ENCODE results near the gene TNPO2. TPM values are rescaled to one million over a fixed set of nuclear protein-coding genes. Genes with fewer than 3 reads are reported as not detected.
"Not testable (repeated sequence)": the region's sequence is repeated elsewhere in the genome, so short reads cannot be mapped to it uniquely, and the experiment has no call there.

The TNPO2 gene
- total RNA-seq, 1 donor from 2014 or later: 163 TPM

DNA sequence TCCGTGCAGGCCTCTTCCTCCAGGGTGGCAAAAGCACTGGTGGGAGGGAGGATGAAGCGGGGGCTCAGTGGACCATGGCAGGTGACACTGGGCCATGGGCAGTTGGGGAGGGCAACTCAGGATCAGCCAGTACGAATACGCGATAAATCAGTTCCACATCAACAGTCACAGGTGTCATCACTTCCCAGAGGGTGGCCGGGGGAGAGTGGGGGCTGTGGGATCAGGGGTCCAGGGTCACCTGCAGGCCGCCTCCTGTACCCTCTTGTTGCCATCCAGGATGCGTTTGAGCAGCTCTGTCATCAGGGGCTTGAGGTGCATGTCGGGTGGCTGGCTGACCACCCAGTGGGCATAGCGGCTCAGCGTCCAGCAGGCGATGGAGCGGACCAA, 17.4 kb downstream of the TNPO2 start:
- Mint-ChIP-seq H3K27ac (no peak overlapping the region), H3K9me3 (no peaks in the 10 kb centered on the region), H3K4me1 (no peaks in the 10 kb centered on the region), H3K4me3 (no peak overlapping the region), H3K36me3 (ENCODE audit: low read depth) (peaks cover 61% of the 10 kb centered on the region), H3K27me3 (no peaks in the 10 kb centered on the region)
- intact Hi-C loops (cut with micrococcal nuclease): no loop called here
- DNase-seq: no peak

DNA sequence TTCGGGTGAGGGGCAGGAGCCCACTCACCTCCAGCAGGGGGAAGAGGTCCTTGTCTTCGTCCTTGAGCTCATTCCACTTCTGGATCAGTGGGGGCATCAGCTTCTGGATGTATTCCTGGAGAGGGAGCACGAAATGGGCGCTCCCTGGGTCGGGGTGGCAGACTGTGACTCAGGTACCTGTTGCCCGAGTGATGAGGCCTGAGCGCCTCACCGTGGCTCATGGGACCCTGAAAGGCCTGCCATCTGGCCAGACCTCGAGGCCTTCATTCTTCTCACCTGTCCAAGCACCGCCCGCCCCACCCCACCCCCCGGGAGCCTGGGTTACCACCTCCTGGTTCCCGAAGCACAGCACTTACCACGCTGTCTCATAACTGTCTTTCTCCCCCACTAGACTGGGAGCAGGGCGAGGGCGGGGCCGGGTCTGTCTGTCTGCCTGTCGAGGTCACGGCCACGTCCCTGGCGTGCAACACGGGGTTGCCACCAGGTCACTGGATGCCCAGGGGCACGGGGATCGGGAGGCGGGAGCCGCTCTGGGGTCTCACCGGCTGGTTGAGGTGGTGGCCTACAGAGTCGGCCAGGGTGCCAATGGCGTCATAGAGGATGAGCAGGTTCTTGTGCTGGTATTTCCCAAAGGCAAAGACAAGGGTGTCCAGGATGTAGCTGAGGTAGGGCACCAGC, 17.9 kb downstream of the TNPO2 start:
- intact Hi-C loops (cut with micrococcal nuclease): no loop called here
- no peak overlapping the region for H3K27ac Mint-ChIP-seq

DNA sequence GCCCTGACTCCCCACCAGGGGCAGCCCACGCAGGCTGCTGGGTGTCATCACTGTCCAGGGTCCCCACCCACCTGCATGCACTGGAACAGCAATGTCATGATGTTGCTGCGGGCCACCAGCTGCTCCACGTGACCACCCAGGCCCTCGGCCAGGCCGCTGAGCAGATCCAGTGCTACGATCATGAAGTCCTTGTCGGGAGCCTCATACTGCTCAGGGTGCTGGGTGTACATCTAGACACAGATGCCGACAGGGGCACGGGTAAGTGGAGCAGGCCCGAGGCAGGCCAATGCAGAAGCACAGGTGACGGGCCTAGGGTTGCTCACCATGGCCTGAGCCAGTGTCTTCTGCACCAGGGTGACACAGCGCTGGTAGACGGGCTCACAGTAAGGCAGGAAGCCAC, 18.6 kb downstream of the TNPO2 start:
- no peak for DNase-seq
- intact Hi-C loops (cut with micrococcal nuclease): no loop called here
- H3K27me3 Mint-ChIP-seq: no peaks in the 10 kb centered on the region
- peaks cover 59% of the 10 kb centered on the region for H3K36me3 Mint-ChIP-seq (ENCODE audit: low read depth)
- no peak overlapping the region for H3K4me3 Mint-ChIP-seq
- no peaks in the 10 kb centered on the region for H3K9me3 Mint-ChIP-seq
- no peaks in the 10 kb centered on the region for H3K4me1 Mint-ChIP-seq
- H3K27ac Mint-ChIP-seq: no peak overlapping the region

More for the DNA sequence above, 17.9 kb downstream of the TNPO2 start:
- DNase-seq: no peak
- Mint-ChIP-seq H3K27me3 (no peaks in the 10 kb centered on the region), H3K4me3 (no peak overlapping the region), H3K36me3 (ENCODE audit: low read depth) (peaks cover 63% of the 10 kb centered on the region), H3K4me1 (no peaks in the 10 kb centered on the region), H3K9me3 (no peaks in the 10 kb centered on the region)

DNA sequence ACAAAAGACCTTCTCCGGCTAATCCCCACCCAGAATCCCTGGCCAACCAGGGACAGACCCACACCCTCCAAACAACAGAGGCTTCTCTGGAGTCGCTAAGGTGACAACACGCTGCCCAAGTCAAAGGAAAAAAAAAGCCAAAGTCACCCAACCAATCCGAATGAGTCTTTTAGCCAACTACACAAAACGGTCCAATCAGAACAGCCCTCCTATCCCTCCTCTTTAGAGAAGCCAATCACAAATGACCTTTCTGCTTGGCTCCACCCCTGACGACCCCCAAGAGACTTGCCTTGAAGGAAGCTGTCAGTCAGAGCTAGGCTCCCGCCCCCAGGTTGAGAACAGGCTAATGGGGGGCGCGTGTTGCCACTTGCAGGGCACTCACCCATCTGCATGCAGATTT, 20.7 kb downstream of the TNPO2 start:
- Mint-ChIP-seq H3K27me3 (no peaks in the 10 kb centered on the region), H3K36me3 (ENCODE audit: low read depth) (peaks cover 58% of the 10 kb centered on the region), H3K27ac (no peak overlapping the region), H3K4me1 (peaks cover 2% of the 10 kb centered on the region), H3K9me3 (no peaks in the 10 kb centered on the region), H3K4me3 (no peak overlapping the region)
- intact Hi-C loops (cut with micrococcal nuclease): no loop called here
- peak; percentile 68 for DNase-seq

DNA sequence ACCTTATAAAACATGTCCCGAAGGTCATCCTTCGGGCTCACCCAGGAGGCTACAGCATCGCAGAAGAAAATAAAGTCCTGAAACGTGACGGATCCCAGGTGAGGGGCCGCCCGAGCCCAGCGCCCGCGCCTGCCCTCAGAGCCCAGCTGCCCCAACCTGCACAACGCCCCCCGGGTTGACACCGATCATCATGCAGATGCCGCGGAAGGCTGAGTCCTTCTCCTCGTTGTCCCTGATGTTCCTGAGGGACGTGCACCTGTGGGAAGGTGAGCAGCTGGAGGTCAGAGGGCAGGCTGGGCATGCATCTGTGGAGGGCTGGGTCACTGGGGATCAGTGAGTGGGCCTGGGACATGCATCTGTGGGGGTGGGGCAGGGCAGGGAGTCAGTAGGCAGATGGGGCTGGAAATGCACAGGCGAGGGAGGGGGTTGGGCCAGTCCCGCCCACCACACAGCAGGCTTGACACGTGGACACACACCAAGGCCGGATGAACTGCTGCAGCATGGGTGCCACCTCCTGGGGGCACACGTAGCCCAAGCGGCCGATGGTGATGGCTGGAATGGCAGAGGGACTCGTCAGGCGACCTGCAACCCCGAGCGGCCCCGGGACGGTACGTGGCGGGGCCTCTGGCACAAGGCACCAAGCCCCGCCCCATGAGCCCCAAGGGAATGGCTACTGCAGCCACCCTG, 22.0 kb downstream of the TNPO2 start:
- Mint-ChIP-seq H3K4me1 (peaks cover 4% of the 10 kb centered on the region), H3K27ac (no peak overlapping the region), H3K4me3 (no peak overlapping the region), H3K9me3 (no peaks in the 10 kb centered on the region), H3K36me3 (ENCODE audit: low read depth) (peaks cover 58% of the 10 kb centered on the region), H3K27me3 (no peaks in the 10 kb centered on the region)
- intact Hi-C loops (cut with micrococcal nuclease): no loop called here
- DNase-seq: no peak

DNA sequence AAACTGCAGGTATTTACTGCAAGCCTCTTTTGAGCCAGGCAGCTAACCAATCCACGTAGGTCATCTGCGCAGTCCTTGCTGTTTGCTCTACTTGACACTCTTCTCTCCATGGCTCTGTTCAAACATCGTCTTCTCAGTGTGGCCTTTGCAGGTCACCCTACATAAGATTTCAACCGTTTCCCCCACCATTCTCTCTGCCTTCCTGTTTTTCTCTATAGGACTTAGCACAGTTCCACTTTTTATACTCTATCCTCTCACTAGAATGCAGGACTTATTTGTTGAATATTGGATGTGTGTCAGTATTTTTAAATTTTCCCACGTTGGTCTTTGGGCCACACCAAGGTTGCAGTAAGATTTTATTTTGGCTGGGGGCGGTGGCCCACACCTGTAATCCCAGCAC, 25.6 kb downstream of the TNPO2 start:
- intact Hi-C loops (cut with micrococcal nuclease): no loop called here
- Mint-ChIP-seq H3K27me3 (no peaks in the 10 kb centered on the region), H3K9me3 (no peaks in the 10 kb centered on the region), H3K4me3 (peak overlapping the region; percentile 68), H3K4me1 (peaks cover 8% of the 10 kb centered on the region), H3K36me3 (ENCODE audit: low read depth) (peaks cover 34% of the 10 kb centered on the region), H3K27ac (peak overlapping the region; percentile 67)
- no peak for DNase-seq

DNA sequence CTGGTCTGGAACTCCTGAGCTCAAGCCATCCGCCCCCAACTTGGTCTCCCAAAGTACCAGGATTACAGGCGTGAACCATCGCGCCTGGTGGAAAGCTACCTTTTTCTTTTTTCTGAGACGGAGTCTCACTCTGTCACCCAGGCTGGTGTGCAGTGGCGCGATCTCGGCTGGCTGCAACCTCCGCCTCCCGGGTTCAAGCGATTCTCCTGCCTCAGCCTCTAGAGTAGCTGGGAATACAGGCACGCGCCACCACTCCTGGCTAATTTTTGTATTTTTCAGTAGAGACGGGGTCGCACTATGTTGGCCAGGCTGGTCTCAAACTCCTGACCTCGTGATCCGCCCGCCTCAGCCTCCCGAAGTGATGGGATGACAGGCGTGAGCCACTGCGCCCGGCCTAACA, 26.3 kb downstream of the TNPO2 start:
- H3K4me1 Mint-ChIP-seq, H3K27me3 Mint-ChIP-seq, DNase-seq, H3K9me3 Mint-ChIP-seq: not testable (repeated sequence)
- Mint-ChIP-seq H3K36me3 (ENCODE audit: low read depth) (peaks cover 30% of the 10 kb centered on the region), H3K4me3 (peak overlapping the region; percentile 62), H3K27ac (peak overlapping the region; percentile 15)
- intact Hi-C loops (cut with micrococcal nuclease): loop anchor here (2.0 kb wide), 1 partner anchor 17 kb away; the partner anchor contains the start of gene DHPS

DNA sequence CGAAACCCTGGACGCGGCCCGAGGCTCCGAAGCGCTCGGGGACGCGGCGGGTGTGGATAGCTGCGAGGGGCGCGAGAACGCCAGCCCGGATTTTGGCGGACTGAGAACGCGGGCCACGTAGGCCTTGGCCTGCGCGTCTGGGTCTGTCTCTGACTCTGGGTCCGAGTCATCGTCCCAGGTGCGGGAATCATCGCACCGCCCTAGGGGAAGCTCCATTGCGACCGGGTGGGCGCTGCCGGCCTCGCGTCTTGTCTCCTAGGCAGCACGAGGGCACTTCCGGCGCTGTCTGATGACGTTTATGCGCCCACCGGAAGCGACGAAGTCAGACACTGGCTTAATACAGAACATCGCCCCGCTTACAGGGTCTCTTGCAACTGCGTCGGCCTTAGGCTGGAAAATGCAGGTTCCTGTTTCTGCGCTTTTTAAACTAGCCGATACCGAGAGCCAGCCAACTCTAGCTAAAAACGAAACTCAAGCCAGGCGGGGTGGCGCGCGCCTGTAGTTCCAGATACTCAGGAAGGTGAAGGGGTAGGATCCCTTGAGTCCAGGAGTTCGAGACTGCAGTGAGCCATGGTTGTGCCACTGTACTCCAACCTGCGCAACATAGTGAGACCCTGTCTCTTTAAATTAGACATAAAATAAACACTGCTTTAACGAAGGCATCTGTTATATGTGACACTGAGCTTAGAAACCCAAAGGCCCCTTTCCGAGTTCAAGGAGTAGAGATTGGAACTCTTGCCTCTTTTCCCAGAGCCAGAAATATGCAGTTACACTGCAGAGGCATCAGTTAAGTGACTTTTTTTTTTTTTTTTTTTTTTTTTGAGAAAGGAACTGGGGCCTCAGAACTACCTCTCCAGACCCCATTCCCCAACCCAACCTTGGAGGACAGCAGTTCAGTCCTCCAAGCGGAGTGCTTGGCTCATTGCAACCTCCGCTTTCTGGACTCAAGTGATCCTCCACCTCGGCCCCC, 27.1 kb downstream of the TNPO2 start, which contains the start of gene FBXW9:
TSS of gene FBXW9 (minus strand) at position 266 of the 970 bp plus-strand sequence. CDS start at position 216, 50 bp downstream.
- no peaks in the 10 kb centered on the region for H3K27me3 Mint-ChIP-seq
- intact Hi-C loops (cut with micrococcal nuclease): loop anchor here (2.0 kb wide), 1 partner anchor 16 kb away; the partner anchor contains the start of gene DHPS

DNA sequence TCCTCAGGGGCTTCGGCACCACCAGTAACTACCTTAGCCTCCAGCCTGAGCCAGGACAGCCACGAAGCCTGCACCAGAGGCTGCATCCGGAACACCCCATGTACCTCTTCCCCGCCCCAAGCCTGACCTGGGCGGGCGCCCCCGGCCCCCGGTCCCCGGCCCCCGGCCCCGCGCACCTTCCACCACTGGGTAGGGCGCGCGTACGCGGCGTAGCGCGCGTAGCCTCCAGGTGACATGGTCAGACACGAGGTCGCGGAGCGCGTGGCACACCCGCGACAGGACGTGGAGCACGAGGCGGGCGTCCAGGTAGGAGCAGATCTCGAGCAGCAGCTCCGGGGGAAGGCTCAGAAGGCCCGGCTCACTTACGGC, 27.8 kb downstream of the TNPO2 start:
- Mint-ChIP-seq H3K4me1 (peaks cover 8% of the 10 kb centered on the region), H3K9me3 (no peaks in the 10 kb centered on the region), H3K27me3 (no peaks in the 10 kb centered on the region), H3K36me3 (ENCODE audit: low read depth) (peaks cover 20% of the 10 kb centered on the region), H3K4me3 (peak overlapping the region; percentile 90), H3K27ac (peak overlapping the region; percentile 94)
- DNase-seq: no peak
- intact Hi-C loops (cut with micrococcal nuclease): loop anchor here (2.0 kb wide), 1 partner anchor 15 kb away; the partner anchor contains the start of gene DHPS

More for the DNA sequence above, 27.1 kb downstream of the TNPO2 start, which contains the start of gene FBXW9:
- Mint-ChIP-seq H3K9me3 (no peaks in the 10 kb centered on the region), H3K27ac (peak within 1 kb of the TSS; percentile 94), H3K36me3 (ENCODE audit: low read depth) (peaks cover 27% of the 10 kb centered on the region), H3K4me1 (peaks cover 8% of the 10 kb centered on the region), H3K4me3 (peak within 1 kb of the TSS; percentile 90)
- peak; percentile 99 for DNase-seq

DNA sequence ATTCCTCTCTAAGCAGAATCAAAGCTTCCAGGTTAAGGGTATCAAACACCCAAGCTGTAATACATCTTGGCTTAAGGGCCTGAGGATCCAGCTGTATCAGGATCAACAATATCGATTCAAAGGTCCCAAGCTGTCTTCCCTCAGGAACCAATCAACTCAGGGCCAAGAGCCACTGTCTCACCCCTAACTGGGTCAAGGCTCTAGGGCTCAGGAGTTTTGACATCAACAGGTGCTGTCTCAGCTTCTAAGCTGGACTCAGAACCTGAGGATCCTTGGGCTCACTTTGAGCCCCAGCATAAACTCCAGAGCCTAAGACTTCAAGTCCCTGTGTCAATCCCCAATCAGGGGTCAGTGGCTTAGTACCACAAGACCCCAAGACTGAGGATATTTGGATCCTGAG, 28.2 kb downstream of the TNPO2 start:
- intact Hi-C loops (cut with micrococcal nuclease): no loop called here
- H3K36me3 Mint-ChIP-seq (ENCODE audit: low read depth): peaks cover 16% of the 10 kb centered on the region
- H3K4me1 Mint-ChIP-seq: peaks cover 8% of the 10 kb centered on the region
- peak overlapping the region; percentile 71 for H3K27ac Mint-ChIP-seq
- no peaks in the 10 kb centered on the region for H3K9me3 Mint-ChIP-seq
- no peak for DNase-seq
- H3K4me3 Mint-ChIP-seq: peak overlapping the region; percentile 90
- H3K27me3 Mint-ChIP-seq: no peaks in the 10 kb centered on the region

DNA sequence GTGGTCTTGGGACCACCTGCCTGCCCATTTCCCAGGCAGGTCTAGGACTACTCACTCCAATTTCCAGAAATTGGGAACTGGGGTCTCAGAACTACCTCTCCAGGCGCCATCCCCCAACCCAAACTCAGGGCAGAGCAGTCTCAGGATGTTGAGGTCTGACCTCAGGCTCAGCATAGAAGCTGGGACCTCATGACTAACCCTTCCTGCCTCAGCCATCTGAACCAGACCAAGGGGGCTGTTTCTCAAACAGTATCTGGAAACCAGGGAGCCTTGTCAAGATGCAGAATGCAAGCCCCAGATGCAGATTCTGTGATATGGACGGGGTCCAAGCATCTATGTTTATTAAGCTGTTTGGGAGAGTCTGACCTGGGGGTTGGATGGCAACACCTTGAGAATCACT, 28.6 kb downstream of the TNPO2 start:
- intact Hi-C loops (cut with micrococcal nuclease): no loop called here
- no peaks in the 10 kb centered on the region for H3K9me3 Mint-ChIP-seq
- peak; percentile 66 for DNase-seq
- H3K27me3 Mint-ChIP-seq: no peaks in the 10 kb centered on the region
- peaks cover 14% of the 10 kb centered on the region for H3K36me3 Mint-ChIP-seq (ENCODE audit: low read depth)
- peaks cover 8% of the 10 kb centered on the region for H3K4me1 Mint-ChIP-seq
- H3K4me3 Mint-ChIP-seq: peak overlapping the region; percentile 90
- H3K27ac Mint-ChIP-seq: no peak overlapping the region

DNA sequence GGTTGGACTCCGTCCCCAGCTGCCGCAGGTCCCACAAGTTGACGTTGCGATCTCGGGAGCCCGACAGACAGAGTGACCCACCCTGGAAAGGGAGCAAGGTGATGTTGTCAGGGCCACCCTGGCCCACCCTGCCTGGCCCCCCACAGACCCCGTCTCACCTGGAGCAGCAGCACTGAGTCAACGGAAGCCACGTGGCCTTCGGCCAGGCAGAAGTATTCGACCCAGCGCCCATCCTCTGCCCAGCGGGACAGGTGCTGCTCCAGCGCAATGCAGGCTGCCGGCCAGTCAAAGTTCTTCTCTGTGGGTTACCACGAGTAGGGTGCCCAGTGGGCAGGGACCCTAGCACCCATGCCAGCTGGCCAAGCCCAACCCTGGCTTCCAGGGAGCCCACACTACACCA, 29.1 kb downstream of the TNPO2 start:
- H3K27me3 Mint-ChIP-seq: no peaks in the 10 kb centered on the region
- H3K4me1 Mint-ChIP-seq: peaks cover 8% of the 10 kb centered on the region
- peak overlapping the region; percentile 90 for H3K4me3 Mint-ChIP-seq
- H3K36me3 Mint-ChIP-seq (ENCODE audit: low read depth): peaks cover 13% of the 10 kb centered on the region
- no peak overlapping the region for H3K27ac Mint-ChIP-seq
- intact Hi-C loops (cut with micrococcal nuclease): no loop called here
- no peaks in the 10 kb centered on the region for H3K9me3 Mint-ChIP-seq
- no peak for DNase-seq

DNA sequence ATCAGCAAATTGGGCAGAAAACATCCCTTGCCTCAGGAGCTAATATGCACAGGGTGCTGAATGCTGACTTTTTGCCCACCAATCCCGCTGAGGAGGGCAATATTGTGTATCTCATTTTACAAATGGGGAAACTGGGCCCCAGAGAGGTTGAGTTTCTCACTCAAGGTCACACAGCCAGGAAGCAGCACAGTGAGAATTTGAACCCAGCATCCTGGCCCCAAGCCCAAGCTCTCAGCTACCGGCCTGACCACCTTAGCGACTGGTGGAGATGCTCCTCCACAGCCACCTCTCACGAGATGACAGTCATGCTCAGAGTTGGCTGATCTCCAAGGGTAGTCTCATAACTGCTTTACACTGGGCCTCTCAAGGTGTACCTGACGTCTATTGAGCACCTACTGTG, 30.8 kb downstream of the TNPO2 start:
- Mint-ChIP-seq H3K27me3 (no peaks in the 10 kb centered on the region), H3K4me1 (peaks cover 5% of the 10 kb centered on the region), H3K36me3 (ENCODE audit: low read depth) (peaks cover 8% of the 10 kb centered on the region), H3K27ac (no peak overlapping the region), H3K4me3 (no peak overlapping the region), H3K9me3 (no peaks in the 10 kb centered on the region)
- DNase-seq: no peak
- intact Hi-C loops (cut with micrococcal nuclease): no loop called here

All from activated CD4-positive, alpha-beta T cell treated with anti-CD3 and anti-CD28 coated beads, Interleukin-2, amount 10 ng/mL, durations not matched to agents 24 days and 14 days (primary cell).